GM12878 (cell line): ENCODE data around the gene TMEM255A. TPM values are rescaled to one million over a fixed set of nuclear protein-coding genes. Genes with fewer than 3 reads are reported as not detected.

Experiments
- ATAC-seq: fragments of 200-7000 bp; cut with Tn5 transposase; 3 replicates; pipeline ENCODE4 v1.9.1; 2020; ENCODE audit warnings: mild to moderate bottlenecking, moderate library complexity
- Bru-seq: library from RNA; stranded (reverse); fragments of 400-500 nt; gene quantifications from one replicate; lab custom pipeline; 2021; lab: Mats Ljungman, UMichigan
- BruChase-seq, 2 experiments: library from RNA; stranded (reverse); fragments of 400-500 nt; gene quantifications; one replicate each; lab custom pipeline; 2021; lab: Mats Ljungman, UMichigan
- BruUV-seq: library from RNA; stranded (reverse); fragments of 400-500 nt; replicated peaks from 2 replicates; lab custom pipeline; 2021; lab: Mats Ljungman, UMichigan
- CTCF ChIA-PET: fragments of 300-600 bp; sonication (Branson Sonifier 250); formaldehyde crosslinking; extraction: SDS; loops from one replicate; lab custom pipeline; 2021; ENCODE audit warnings: inconsistent platforms; lab: Yijun Ruan, JAX
- POLR2A ChIA-PET: fragments of 350-600 bp; formaldehyde crosslinking; extraction: SDS; loops from one replicate; lab custom pipeline; 2021; ENCODE audit warnings: inconsistent platforms; lab: Charles Lee
- RAD21 ChIA-PET: fragments of 300-600 bp; sonication (Branson Sonifier 250); formaldehyde crosslinking; loops from one replicate; lab custom pipeline; 2023; ENCODE audit warnings: antibody characterized with exemption; ENCODE audit not compliant: unreplicated experiment; lab: Charles Lee
- SMC1A ChIA-PET: fragments of 300-600 bp; sonication (Branson Sonifier 250); formaldehyde crosslinking; loops from one replicate; lab custom pipeline; 2023; ENCODE audit not compliant: unreplicated experiment, uncharacterized antibody; lab: Charles Lee
- DNase-seq: peaks from one replicate; pipeline ENCODE4 v3.0.0-alpha.2; 2011; ENCODE audit warnings: low read depth, low spot score
- FAIRE-seq: peaks from 3 replicates; lab custom pipeline; 2011; peaks lifted over from hg19 to GRCh38; lab: Jason Lieb, UNC
- H2AFZ ChIP-seq: 2 replicates; pipeline ENCODE4 v1.6.0; 2011; ENCODE audit warnings: low read depth, low read length, control low read depth; ENCODE audit not compliant: control insufficient read depth
- H3K27ac ChIP-seq: 2 replicates; pipeline ENCODE4 v1.5.1; 2011; ENCODE audit warnings: control low read depth; ENCODE audit not compliant: control insufficient read depth, insufficient read depth
- H3K27me3 ChIP-seq, 2 experiments: replicated peaks in 1 of 2; 2 replicates each; pipeline versions ENCODE4 v1.6.0 to v1.6.1; 2011; ENCODE audit warnings: low read length in 1 of 2; ENCODE audit not compliant: control insufficient read depth in 2 of 2, insufficient read depth in 2 of 2
- H3K36me3 ChIP-seq, 2 experiments: 2 replicates each; pipeline ENCODE4 v1.5.1; 2011; ENCODE audit warnings: low read length in 1 of 2; ENCODE audit not compliant: control insufficient read depth in 2 of 2, insufficient read depth in 2 of 2
- H3K4me1 ChIP-seq: 2 replicates; pipeline ENCODE4 v1.6.1; 2011; ENCODE audit warnings: mild to moderate bottlenecking, low read length, moderate library complexity, mixed read lengths; ENCODE audit not compliant: control insufficient read depth, insufficient read depth
- H3K4me2 ChIP-seq: 2 replicates; pipeline ENCODE4 v1.6.0; 2011; ENCODE audit warnings: control low read depth; ENCODE audit not compliant: control insufficient read depth, insufficient read depth
- H3K4me3 ChIP-seq: fragments of 200-600 bp; sonication (generic); 2 replicates; pipeline ENCODE4 v1.5.1; 2016
- H3K79me2 ChIP-seq: 2 replicates; pipeline ENCODE4 v1.6.0; 2011; ENCODE audit warnings: low read length; ENCODE audit not compliant: control insufficient read depth, insufficient read depth
- H3K9ac ChIP-seq: 2 replicates; pipeline ENCODE4 v1.8.0; 2011; ENCODE audit warnings: low read length, control low read depth, mixed read lengths; ENCODE audit not compliant: control insufficient read depth, insufficient read depth
- H3K9me3 ChIP-seq: replicated peaks from 3 replicates; pipeline ENCODE4 v1.5.1; 2011; ENCODE audit warnings: mild to moderate bottlenecking, low read length; ENCODE audit not compliant: control insufficient read depth, insufficient read depth
- H4K20me1 ChIP-seq: 2 replicates; pipeline ENCODE4 v1.6.0; 2011; ENCODE audit not compliant: control insufficient read depth, insufficient read depth
- BACH1 ChIP-seq: fragments of 450-650 bp; IDR thresholded peaks from 2 replicates; pipeline ENCODE4 v1.6.1; 2017; ENCODE audit warnings: mild to moderate bottlenecking, borderline replicate concordance
- CHD1 ChIP-seq: IDR thresholded peaks from 2 replicates; pipeline ENCODE4 v1.6.1; 2012; ENCODE audit warnings: low read depth, low read length, improper control_type of control experiment
- HDAC2 ChIP-seq: fragments of 200-600 bp; sonication (generic); IDR thresholded peaks from 2 replicates; pipeline ENCODE4 v1.6.1; 2017
- NFXL1 ChIP-seq: fragments of 450-650 bp; IDR thresholded peaks from 2 replicates; pipeline ENCODE4 v1.6.1; 2017; ENCODE audit warnings: antibody characterized with exemption, mild to moderate bottlenecking, borderline replicate concordance
- POLR2AphosphoS2 ChIP-seq: IDR thresholded peaks from 2 replicates; pipeline ENCODE4 v1.6.1; 2011; ENCODE audit warnings: low read depth, mild to moderate bottlenecking, low read length, improper control_type of control experiment, moderate library complexity
- SRF ChIP-seq, 2 experiments: IDR thresholded peaks; 2 replicates each; pipeline ENCODE4 v1.6.1; 2011; ENCODE audit warnings: low read depth in 2 of 2, low read length in 2 of 2, mild to moderate bottlenecking in 1 of 2, moderate library complexity in 1 of 2
- TCF7 ChIP-seq: IDR thresholded peaks from 2 replicates; pipeline ENCODE4 v1.6.1; 2014; ENCODE audit warnings: antibody characterized with exemption, borderline replicate concordance
- ZBED1 ChIP-seq: IDR thresholded peaks from 2 replicates; pipeline ENCODE4 v1.6.1; 2016; ENCODE audit warnings: borderline replicate concordance
- ZNF24 ChIP-seq: fragments of 450-650 bp; IDR thresholded peaks from 2 replicates; pipeline ENCODE4 v1.6.1; 2017; ENCODE audit warnings: antibody characterized with exemption, mild to moderate bottlenecking
- WGBS: methylation state at CpG from one replicate; pipeline ENCODE4 v1.1.6; 2016; ENCODE audit warnings: low lambda C conversion rate; ENCODE audit not compliant: insufficient replicate concordance, insufficient coverage; ENCODE audit errors: missing lambda C conversion rate; 5-methylcytosine and 5-hydroxymethylcytosine counted together
- in situ Hi-C: fragments of 300-500 bp; cut with MboI; formaldehyde crosslinking; loops from 9 replicates; pipeline ENCODE4 v1.14.3; 2018; ENCODE audit warnings: mixed read lengths
- intact Hi-C: fragments of 100-400 bp; cut with micrococcal nuclease; formaldehyde crosslinking; loops from one replicate; pipeline ENCODE4 v1.14.2; 2022; ENCODE audit not compliant: unreplicated experiment
- long read RNA-seq, 2 experiments: library from polyadenylated mRNA; unstranded; transcript quantifications; one replicate each; pipeline ENCODE4 v2.0.0, GENCODE V29; 2019 to 2020
- polyA minus RNA-seq, 3 experiments: library from RNA; depleted of rRNA, polyadenylated mRNA; stranded (reverse); fragments of >200 nt; gene quantifications; 2 replicates each; pipeline ENCODE4 v1.2.3, GENCODE V29; 2011
- polyA plus RNA-seq, 11 experiments: library from polyadenylated mRNA; depleted of rRNA in 4 of 11; unstranded in 6 of 11; stranded (reverse) in 5 of 11; fragments of >200 nt; fragmentation: Nextera tagmentation in 4 of 11; fragmentation: Illumina TruSeq in 1 of 11; extraction: Ambion mirVana in 4 of 11; extraction: Trizol in 1 of 11; gene quantifications; 1 replicate in 1 of 11; 2 replicates in 10 of 11; pipeline versions ENCODE4 v1.2.1 to v1.2.3, GENCODE V29; 2011 to 2016; ENCODE audit warnings: inconsistent platforms in 2 of 11, missing spikeins in 2 of 11, low read depth in 1 of 11
- total RNA-seq, 4 experiments: library from RNA; depleted of rRNA in 3 of 4; stranded (reverse); fragments of >200 nt in 3 of 4; fragmentation: Illumina TruSeq in 1 of 4; extraction: Trizol in 1 of 4; gene quantifications; 2 replicates each; pipeline versions ENCODE4 v1.2.1 to v1.2.3, GENCODE V29; 2013 to 2021
- TF ChIP-seq, protein P1 (sequence below): fragments of 450-650 bp; formaldehyde crosslinking; IDR thresholded peaks from 2 replicates; pipeline ENCODE4 v1.4.0; 2020; ENCODE audit warnings: mild to moderate bottlenecking, moderate library complexity
- TF ChIP-seq, protein P2 (sequence below): IDR thresholded peaks from 2 replicates; pipeline ENCODE4 v1.6.1; 2012; ENCODE audit warnings: low read length, inconsistent platforms

TMEM255A gene
- total RNA-seq (2013; cell fraction: nucleolus; rRNA removed) = 1.7 and 1.9 TPM in 2 replicates
- 0.90 and 1.3 TPM in 2 replicates for total RNA-seq (2014; rRNA removed)
- total RNA-seq (2014; rRNA removed; fragmentation: Illumina TruSeq; extraction: Trizol) = 1.3 and 1.4 TPM in 2 replicates
- total RNA-seq (2021) = 1.5 and 1.6 TPM in 2 replicates
- 0.51 TPM for polyA plus RNA-seq (2011; ENCODE audit: low read depth)
- 5.4 and 5.6 TPM in 2 replicates for polyA plus RNA-seq (2011; rRNA removed)
- polyA plus RNA-seq (2011; cell fraction: cytosol; rRNA removed) = 4.0 and 4.6 TPM in 2 replicates
- polyA plus RNA-seq (2011; cell fraction: nucleus; rRNA removed) = 3.2 and 3.8 TPM in 2 replicates
- 0.93 and 0.95 TPM in 2 replicates for polyA plus RNA-seq (2012)
- 2.6 TPM in 2 replicates for polyA plus RNA-seq (2014; fragmentation: Illumina TruSeq; extraction: Trizol)
- polyA plus RNA-seq (2014; fragmentation: Nextera tagmentation; extraction: Ambion mirVana) = 1 to 10 TPM in 1 of 2 experiments, under 1 TPM in 1; 0.98 to 1.0 TPM
- 0.91 and 1.5 TPM in 2 replicates for polyA plus RNA-seq (2014; rRNA removed)
- 1 to 10 TPM; 1.2 to 1.4 TPM for polyA plus RNA-seq (2016; fragmentation: Nextera tagmentation; extraction: Ambion mirVana)
- polyA minus RNA-seq (2011; rRNA and poly(A)+ RNA removed) = 4.5 and 4.7 TPM in 2 replicates
- polyA minus RNA-seq (2011; cell fraction: cytosol; rRNA and poly(A)+ RNA removed) = 0.94 and 1.6 TPM in 2 replicates
- polyA minus RNA-seq (2011; cell fraction: nucleus; rRNA and poly(A)+ RNA removed) = 1.1 and 1.7 TPM in 2 replicates
- Bru-seq, nascent RNA = percentile 44 among the genes with signal in this experiment
- BruChase-seq, experiment 1, labeled RNA remaining after a 6-hour chase = percentile 37 among the genes with signal in this experiment
- percentile 38 among the genes with signal in this experiment for BruChase-seq, experiment 2, labeled RNA remaining after a 2-hour chase
- long read RNA-seq, experiment 1, partial matches to known transcripts = 0 of 1 reads
- long read RNA-seq, experiment 1, other reads (novel, unspliced or antisense) = 1 of 1 reads
- long read RNA-seq, experiment 2, partial matches to known transcripts = 1 of 2 reads
- long read RNA-seq, experiment 2, other reads (novel, unspliced or antisense) = 1 of 2 reads

DNA sequence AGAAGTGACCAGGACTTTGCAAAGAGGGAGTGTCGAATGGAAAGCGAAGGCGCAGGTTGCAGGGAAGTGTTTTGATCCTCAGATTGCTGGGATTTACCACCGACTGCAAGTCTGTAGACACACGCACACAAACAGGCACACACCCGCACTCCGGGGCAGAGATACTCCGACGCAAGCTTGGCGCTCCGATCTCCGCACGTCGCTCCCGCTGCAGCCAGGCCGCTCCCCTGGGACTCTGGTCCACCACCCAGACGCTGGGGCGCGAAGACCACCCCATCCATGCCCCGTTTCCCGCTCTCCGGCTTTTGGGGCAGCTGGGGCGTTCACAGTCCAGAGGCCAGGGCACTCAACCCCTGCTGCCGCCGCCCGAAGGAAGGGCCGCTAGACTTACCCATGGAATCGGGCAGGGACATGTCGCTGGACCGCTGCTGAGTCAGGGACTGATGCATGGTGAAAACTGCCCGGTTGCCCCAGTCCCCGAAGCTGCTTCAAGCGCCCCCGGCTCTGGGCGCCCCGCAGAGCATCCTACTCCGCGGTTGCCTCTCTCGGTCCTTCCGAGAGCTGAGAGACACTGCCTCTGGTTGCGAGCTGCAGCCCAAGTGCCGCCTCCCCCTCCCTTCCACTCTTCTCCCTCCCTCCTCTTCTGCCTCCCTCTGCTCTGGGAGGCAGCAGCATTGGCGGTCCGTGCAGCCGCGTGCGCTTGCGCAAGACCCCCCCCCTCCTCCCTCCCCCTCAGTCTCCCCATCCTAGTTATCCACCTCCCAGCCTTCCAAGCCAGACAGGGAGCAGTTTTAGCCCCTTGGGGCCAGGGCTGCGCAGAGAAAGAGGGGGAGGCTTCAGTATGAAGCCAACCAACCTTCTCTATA is at the start of gene TMEM255A:
TSS of gene TMEM255A (minus strand) at position 601 of the 866 bp plus-strand sequence. CDS start at position 449, 152 bp downstream.
- no peak within 1 kb of the TSS; the same call in 1 of the 2 replicates for H3K9ac ChIP-seq
- TF ChIP-seq NFXL1 (no peak), ZBED1 (no peak), TCF7 (no peak), SRF (IDR thresholded peaks at IDR 0.05; ENCODE audit: low read depth in 2 of 2, low read length in 2 of 2) (no peak), ZNF24 (no peak), POLR2AphosphoS2 (no peak), BACH1 (no peak), HDAC2 (no peak), CHD1 (no peak)
- TF ChIP-seq, protein P1, sequence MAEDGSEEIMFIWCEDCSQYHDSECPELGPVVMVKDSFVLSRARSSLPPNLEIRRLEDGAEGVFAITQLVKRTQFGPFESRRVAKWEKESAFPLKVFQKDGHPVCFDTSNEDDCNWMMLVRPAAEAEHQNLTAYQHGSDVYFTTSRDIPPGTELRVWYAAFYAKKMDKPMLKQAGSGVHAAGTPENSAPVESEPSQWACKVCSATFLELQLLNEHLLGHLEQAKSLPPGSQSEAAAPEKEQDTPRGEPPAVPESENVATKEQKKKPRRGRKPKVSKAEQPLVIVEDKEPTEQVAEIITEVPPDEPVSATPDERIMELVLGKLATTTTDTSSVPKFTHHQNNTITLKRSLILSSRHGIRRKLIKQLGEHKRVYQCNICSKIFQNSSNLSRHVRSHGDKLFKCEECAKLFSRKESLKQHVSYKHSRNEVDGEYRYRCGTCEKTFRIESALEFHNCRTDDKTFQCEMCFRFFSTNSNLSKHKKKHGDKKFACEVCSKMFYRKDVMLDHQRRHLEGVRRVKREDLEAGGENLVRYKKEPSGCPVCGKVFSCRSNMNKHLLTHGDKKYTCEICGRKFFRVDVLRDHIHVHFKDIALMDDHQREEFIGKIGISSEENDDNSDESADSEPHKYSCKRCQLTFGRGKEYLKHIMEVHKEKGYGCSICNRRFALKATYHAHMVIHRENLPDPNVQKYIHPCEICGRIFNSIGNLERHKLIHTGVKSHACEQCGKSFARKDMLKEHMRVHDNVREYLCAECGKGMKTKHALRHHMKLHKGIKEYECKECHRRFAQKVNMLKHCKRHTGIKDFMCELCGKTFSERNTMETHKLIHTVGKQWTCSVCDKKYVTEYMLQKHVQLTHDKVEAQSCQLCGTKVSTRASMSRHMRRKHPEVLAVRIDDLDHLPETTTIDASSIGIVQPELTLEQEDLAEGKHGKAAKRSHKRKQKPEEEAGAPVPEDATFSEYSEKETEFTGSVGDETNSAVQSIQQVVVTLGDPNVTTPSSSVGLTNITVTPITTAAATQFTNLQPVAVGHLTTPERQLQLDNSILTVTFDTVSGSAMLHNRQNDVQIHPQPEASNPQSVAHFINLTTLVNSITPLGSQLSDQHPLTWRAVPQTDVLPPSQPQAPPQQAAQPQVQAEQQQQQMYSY (CRISPR knock-in tag) = no peak
- TF ChIP-seq, protein P2, sequence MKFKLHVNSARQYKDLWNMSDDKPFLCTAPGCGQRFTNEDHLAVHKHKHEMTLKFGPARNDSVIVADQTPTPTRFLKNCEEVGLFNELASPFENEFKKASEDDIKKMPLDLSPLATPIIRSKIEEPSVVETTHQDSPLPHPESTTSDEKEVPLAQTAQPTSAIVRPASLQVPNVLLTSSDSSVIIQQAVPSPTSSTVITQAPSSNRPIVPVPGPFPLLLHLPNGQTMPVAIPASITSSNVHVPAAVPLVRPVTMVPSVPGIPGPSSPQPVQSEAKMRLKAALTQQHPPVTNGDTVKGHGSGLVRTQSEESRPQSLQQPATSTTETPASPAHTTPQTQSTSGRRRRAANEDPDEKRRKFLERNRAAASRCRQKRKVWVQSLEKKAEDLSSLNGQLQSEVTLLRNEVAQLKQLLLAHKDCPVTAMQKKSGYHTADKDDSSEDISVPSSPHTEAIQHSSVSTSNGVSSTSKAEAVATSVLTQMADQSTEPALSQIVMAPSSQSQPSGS = no peak
- peaks cover 2 to 7% of the 10 kb centered on the region in 2 experiments; a peak in 3 of 4 replicates for H3K27me3 ChIP-seq
- no peak for DNase-seq
- no peaks in the 10 kb centered on the region for H3K9me3 ChIP-seq
- ChIA-PET POLR2A (interaction anchor here (0.7 to 1.4 kb wide), 2 partner anchors 9 to 66 kb away, joined by 3 to 4 read pairs; no protein-coding TSS in a partner anchor), SMC1A (interaction anchor here (1.5 to 2.4 kb wide), 2 partner anchors 10 to 23 kb away, joined by 4 to 6 read pairs; no protein-coding TSS in a partner anchor), CTCF (interaction anchor here (1.7 to 2.8 kb wide), 2 partner anchors 55 to 97 kb away, joined by 7 to 18 read pairs; no protein-coding TSS in a partner anchor), RAD21 (interaction anchor here (1.0 to 2.1 kb wide), 2 partner anchors 60 to 69 kb away, joined by 3 to 15 read pairs; partner anchors contain the start of gene ZBTB33)
- H3K27ac ChIP-seq = no peak within 1 kb of the TSS
- no peaks in the 10 kb centered on the region for H3K79me2 ChIP-seq
- H3K4me3 ChIP-seq = peak within 1 kb of the TSS; percentile 49; the same call in 1 of the 2 replicates
- intact Hi-C loops = no loop called here
- no peaks in the 10 kb centered on the region for H3K4me1 ChIP-seq
- no peak within 1 kb of the TSS for H2AFZ ChIP-seq
- WGBS = 51% methylated on average over 40 of the region's 49 CpGs
- BruUV-seq = no TSS peak
- no peak for ATAC-seq
- in situ Hi-C loops = no loop called here
- H4K20me1 ChIP-seq = no peaks in the 10 kb centered on the region
- H3K4me2 ChIP-seq = peak within 1 kb of the TSS; percentile 79
- no peak for FAIRE-seq
- no peaks in the 10 kb centered on the region for H3K36me3 ChIP-seq
